Measurements from ENCODE around the gene TCEAL3. TPM values are rescaled to one million over a fixed set of nuclear protein-coding genes. Genes with fewer than 3 reads are reported as not detected.

Gene TCEAL3
- total RNA-seq, 2 experiments from 2014 or later: 5.6 to 7.9 TPM

GRCh38 chrX:103613362-103613890 lies 5.7 kb downstream of the TCEAL3 start:
- no peak for DNase-seq
- POLR2A ChIA-PET: no interaction called here
- H3K4me3 Mint-ChIP-seq: no peak overlapping the region
- no peak for TF ChIP-seq CTCF (IDR thresholded peaks at IDR 0.05)
- CTCF ChIA-PET: no interaction called here
- no peak overlapping the region for H3K27ac Mint-ChIP-seq
- intact Hi-C loops (cut with micrococcal nuclease): no loop called here
- no peaks in the 10 kb centered on the region for H3K27me3 Mint-ChIP-seq
- peaks cover 4% of the 10 kb centered on the region for H3K36me3 Mint-ChIP-seq (ENCODE audit: low read depth)
- no peaks in the 10 kb centered on the region for H3K4me1 Mint-ChIP-seq (ENCODE audit: low read depth)
- no peaks in the 10 kb centered on the region for H3K9me3 Mint-ChIP-seq
- ATAC-seq: no peak

- H3K27ac Mint-ChIP-seq: no peak overlapping the region
- POLR2A ChIA-PET: no interaction called here
Observed at GRCh38 chrX:103614999-103615398, 7.2 kb downstream of the TCEAL3 start.

GRCh38 chrX:103615781-103616371 lies 8.1 kb downstream of the TCEAL3 start:
- Mint-ChIP-seq H3K36me3 (ENCODE audit: low read depth) (no peaks in the 10 kb centered on the region), H3K27me3 (no peaks in the 10 kb centered on the region), H3K4me3 (no peak overlapping the region), H3K9me3 (no peaks in the 10 kb centered on the region), H3K27ac (no peak overlapping the region), H3K4me1 (ENCODE audit: low read depth) (no peaks in the 10 kb centered on the region)
- ChIA-PET POLR2A (no interaction called here), CTCF (no interaction called here)
- TF ChIP-seq CTCF (IDR thresholded peaks at IDR 0.05): no peak
- ATAC-seq (no peak), DNase-seq (no peak)
- intact Hi-C loops (cut with micrococcal nuclease): no loop called here

More at GRCh38 chrX:103614999-103615398, 7.2 kb downstream of the TCEAL3 start:
- intact Hi-C loops (cut with micrococcal nuclease): no loop called here
- CTCF ChIA-PET: no interaction called here
- Mint-ChIP-seq H3K27me3 (no peaks in the 10 kb centered on the region), H3K36me3 (ENCODE audit: low read depth) (peaks cover 2% of the 10 kb centered on the region), H3K4me1 (ENCODE audit: low read depth) (no peaks in the 10 kb centered on the region), H3K9me3 (no peaks in the 10 kb centered on the region), H3K4me3 (no peak overlapping the region)
- ATAC-seq (no peak), DNase-seq (no peak)
- no peak for TF ChIP-seq CTCF (IDR thresholded peaks at IDR 0.05)

GRCh38 chrX:103616676-103617186 lies 9.0 kb downstream of the TCEAL3 start:
- intact Hi-C loops (cut with micrococcal nuclease): no loop called here
- no peaks in the 10 kb centered on the region for H3K36me3 Mint-ChIP-seq (ENCODE audit: low read depth)
- DNase-seq (no peak), ATAC-seq (no peak)
- no peaks in the 10 kb centered on the region for H3K27me3 Mint-ChIP-seq
- no peak overlapping the region for H3K27ac Mint-ChIP-seq
- ChIA-PET POLR2A (no interaction called here), CTCF (no interaction called here)
- TF ChIP-seq CTCF (IDR thresholded peaks at IDR 0.05): no peak
- no peaks in the 10 kb centered on the region for H3K9me3 Mint-ChIP-seq
- H3K4me3 Mint-ChIP-seq: no peak overlapping the region
- no peaks in the 10 kb centered on the region for H3K4me1 Mint-ChIP-seq (ENCODE audit: low read depth)

- Mint-ChIP-seq H3K4me3 (no peak overlapping the region), H3K9me3 (no peaks in the 10 kb centered on the region), H3K36me3 (ENCODE audit: low read depth) (no peaks in the 10 kb centered on the region), H3K4me1 (ENCODE audit: low read depth) (peaks cover 13% of the 10 kb centered on the region), H3K27me3 (no peaks in the 10 kb centered on the region), H3K27ac (no peak overlapping the region)
- DNase-seq (no peak), ATAC-seq (no peak)
- no peak for TF ChIP-seq CTCF (IDR thresholded peaks at IDR 0.05)
- ChIA-PET CTCF (no interaction called here), POLR2A (no interaction called here)
- intact Hi-C loops (cut with micrococcal nuclease): no loop called here
Observed at GRCh38 chrX:103624111-103624510, 16.3 kb downstream of the TCEAL3 start.
